HG02571 (cell line): ENCODE measurements around the gene PDE1C.

Experiments used
- ATAC-seq: cut with Tn5 transposase; IDR thresholded peaks from one replicate; pipeline ENCODE4 v1.9.1; 2021; ENCODE audit warnings: mild to moderate bottlenecking, moderate library complexity; ENCODE audit not compliant: unreplicated experiment

PDE1C gene

GRCh38 chr7:32001948-32002347 lies 68.3 kb downstream of the PDE1C start:
- no peak for ATAC-seq

- ATAC-seq = no peak
These were observed 72.8 kb downstream of the PDE1C start for GRCh38 chr7:31997423-31997822.

- no peak for ATAC-seq
These were observed 75.1 kb downstream of the PDE1C start for GRCh38 chr7:31995134-31995533.

GRCh38 chr7:31991846-31992245 lies 78.4 kb downstream of the PDE1C start:
- ATAC-seq = no peak

- no peak for ATAC-seq
These were observed 78.8 kb downstream of the PDE1C start for GRCh38 chr7:31991406-31991805.

GRCh38 chr7:31986878-31987518 lies 83.2 kb downstream of the PDE1C start:
- no peak for ATAC-seq

GRCh38 chr7:31982962-31983361 lies 87.2 kb downstream of the PDE1C start:
- no peak for ATAC-seq

GRCh38 chr7:31981874-31982390 lies 88.3 kb downstream of the PDE1C start:
- ATAC-seq = no peak

GRCh38 chr7:31979690-31980330 lies 90.4 kb downstream of the PDE1C start:
- no peak for ATAC-seq

GRCh38 chr7:31975546-31975945 lies 94.7 kb downstream of the PDE1C start:
- ATAC-seq = no peak

GRCh38 chr7:31974351-31974750 lies 95.9 kb downstream of the PDE1C start:
- no peak for ATAC-seq

- ATAC-seq = no peak
These were observed 99.0 kb downstream of the PDE1C start for GRCh38 chr7:31971049-31971667.

- ATAC-seq = no peak
These were observed 99.7 kb downstream of the PDE1C start for GRCh38 chr7:31970501-31970900.

- no peak for ATAC-seq
These were observed 106.5 kb downstream of the PDE1C start for GRCh38 chr7:31963569-31964175.

GRCh38 chr7:31962246-31962645 lies 108.0 kb downstream of the PDE1C start:
- no peak for ATAC-seq

- no peak for ATAC-seq
These were observed 112.0 kb downstream of the PDE1C start for GRCh38 chr7:31958226-31958625.

GRCh38 chr7:31957756-31958155 lies 112.5 kb downstream of the PDE1C start:
- ATAC-seq = no peak

GRCh38 chr7:31957090-31957720 lies 113.0 kb downstream of the PDE1C start:
- ATAC-seq = no peak

- ATAC-seq = no peak
These were observed 114.6 kb downstream of the PDE1C start for GRCh38 chr7:31955641-31956040.

- ATAC-seq = no peak
These were observed 115.2 kb downstream of the PDE1C start for GRCh38 chr7:31955021-31955420.

- ATAC-seq = no peak
These were observed 115.7 kb downstream of the PDE1C start for GRCh38 chr7:31954500-31954899.
